GM21723 (cell line): Measurements from ENCODE around the gene TBX19.

ENCODE experiments used
- ATAC-seq: cut with Tn5 transposase; IDR thresholded peaks from one replicate; pipeline ENCODE4 v1.9.1; 2021; ENCODE audit warnings: mild to moderate bottlenecking, moderate library complexity; ENCODE audit not compliant: unreplicated experiment

The TBX19 gene

GRCh38 chr1:168319691-168320090, 39.0 kb downstream of the TBX19 start:
- ATAC-seq: no peak

DNA sequence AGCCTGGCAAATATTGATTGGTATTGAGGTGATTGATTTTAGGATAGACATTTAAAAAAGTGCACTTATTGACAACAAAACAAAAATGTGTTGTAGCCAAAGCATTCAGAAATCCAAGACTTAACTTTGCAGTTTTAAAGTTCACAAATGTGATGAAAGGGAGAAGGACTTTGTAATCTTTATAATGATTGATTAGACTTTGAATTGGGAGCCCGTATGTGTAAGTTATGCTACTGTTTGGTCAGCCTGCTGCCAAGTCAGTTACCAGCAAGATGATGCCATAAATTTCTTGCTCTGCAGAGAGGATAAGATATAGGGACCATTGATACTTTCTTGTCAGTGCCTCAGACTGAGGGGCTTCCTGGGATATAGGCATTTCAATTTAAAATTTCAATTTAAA, 39.5 kb downstream of the TBX19 start:
- no peak for ATAC-seq

- no peak for ATAC-seq
These were observed 40.2 kb downstream of the TBX19 start for GRCh38 chr1:168320800-168321450.

DNA sequence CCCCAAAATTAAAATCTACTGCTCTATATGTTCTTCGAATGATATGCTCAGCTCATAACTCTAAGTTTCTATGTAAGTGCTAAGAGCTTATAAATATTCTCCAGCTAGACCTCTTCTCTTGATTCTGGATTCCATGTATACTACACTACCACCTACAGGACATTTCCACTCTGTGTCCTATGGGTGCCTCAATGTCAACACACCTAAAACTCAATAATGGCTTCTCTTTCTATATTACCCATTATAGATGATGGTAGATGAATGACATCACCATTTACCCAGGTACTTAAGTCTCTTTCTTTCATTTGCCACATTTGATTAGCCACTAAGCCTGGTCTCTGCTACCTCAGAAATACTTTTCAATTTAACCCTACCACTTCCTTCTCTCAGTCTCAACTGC, 41.3 kb downstream of the TBX19 start:
- no peak for ATAC-seq

- no peak for ATAC-seq
These were observed 44.2 kb downstream of the TBX19 start for GRCh38 chr1:168324745-168325425.

DNA sequence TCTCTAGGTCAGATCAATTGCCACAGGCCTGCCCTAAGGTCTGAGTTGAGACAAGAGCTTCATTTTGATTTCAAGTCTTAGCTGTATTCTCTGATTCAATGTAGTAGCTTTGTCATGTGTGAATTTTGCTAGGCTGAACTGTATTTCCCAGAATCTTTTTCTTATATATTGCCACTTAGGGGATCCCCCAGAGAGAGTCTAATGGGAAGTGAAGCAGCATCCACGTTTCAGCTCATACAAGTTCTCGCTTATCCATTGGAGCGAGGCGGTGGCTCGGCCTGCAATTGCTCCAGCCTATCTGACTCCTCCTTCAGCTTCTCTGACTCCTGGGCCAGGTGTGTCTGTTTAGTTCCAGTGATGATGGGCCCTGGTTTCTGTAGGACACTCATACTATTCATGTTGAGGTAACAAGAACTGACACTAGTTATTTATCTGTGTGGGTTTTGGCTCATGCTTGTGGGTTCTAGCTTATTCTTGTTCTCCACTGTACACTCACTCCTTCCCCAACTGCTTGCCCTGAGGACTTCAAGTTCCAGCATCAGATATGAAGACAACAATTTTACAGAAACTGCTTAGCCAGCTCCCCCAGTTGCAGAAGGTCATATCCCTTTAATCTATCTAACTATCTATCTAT, 48.2 kb downstream of the TBX19 start:
- no peak for ATAC-seq

GRCh38 chr1:168330285-168330684, 49.6 kb downstream of the TBX19 start:
- no peak for ATAC-seq

DNA sequence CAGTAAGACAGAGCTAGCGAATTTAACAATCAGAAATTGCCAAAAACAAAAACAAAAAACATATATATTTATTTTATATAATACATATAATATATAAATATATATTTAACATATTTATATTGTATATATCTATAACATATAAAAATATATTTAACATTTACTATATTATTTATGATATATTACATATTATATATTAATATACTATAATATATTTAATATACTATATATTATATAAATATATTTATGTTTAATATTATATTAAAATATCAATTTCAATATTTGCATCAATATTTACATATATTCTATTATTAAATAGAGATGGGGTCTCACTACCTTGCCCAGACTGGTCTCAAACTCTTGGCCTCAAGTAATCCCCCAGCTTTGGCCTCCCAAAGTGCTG, 50.9 kb downstream of the TBX19 start:
- ATAC-seq: no peak

DNA sequence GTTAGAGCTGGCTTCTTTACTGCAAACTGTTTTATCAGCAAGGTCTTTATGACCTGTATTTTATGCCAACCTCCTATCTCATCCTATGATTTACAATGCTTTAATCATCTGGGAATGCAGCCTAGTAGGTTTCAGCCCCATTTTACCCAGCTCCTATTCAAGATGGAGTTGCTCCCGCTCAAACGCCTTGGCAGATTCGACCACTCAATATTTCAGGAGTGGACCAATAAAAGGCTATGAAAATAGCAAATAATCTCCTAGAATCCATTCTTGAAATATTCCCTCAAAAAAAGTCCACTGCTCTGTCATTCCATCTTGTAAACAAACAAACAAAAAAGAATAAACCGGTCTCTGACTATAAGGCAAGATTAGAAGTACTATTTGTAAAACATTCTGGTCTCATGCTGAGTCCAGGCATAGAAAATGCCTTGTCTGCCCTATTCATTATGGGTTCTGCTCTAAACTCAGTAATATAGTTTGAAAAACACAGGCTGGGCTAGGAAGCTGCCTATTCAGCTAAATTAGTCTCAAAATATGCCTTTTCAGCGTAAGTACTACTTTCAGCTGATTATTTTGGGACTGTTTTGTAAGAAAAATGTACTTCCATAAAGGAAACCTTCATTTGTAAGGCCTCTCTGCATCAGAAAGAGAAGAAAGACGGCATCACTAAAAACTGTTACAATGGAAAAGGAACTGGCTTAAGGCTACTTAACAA, 53.0 kb downstream of the TBX19 start:
- no peak for ATAC-seq

GRCh38 chr1:168335500-168335899, 54.8 kb downstream of the TBX19 start:
- no peak for ATAC-seq

DNA sequence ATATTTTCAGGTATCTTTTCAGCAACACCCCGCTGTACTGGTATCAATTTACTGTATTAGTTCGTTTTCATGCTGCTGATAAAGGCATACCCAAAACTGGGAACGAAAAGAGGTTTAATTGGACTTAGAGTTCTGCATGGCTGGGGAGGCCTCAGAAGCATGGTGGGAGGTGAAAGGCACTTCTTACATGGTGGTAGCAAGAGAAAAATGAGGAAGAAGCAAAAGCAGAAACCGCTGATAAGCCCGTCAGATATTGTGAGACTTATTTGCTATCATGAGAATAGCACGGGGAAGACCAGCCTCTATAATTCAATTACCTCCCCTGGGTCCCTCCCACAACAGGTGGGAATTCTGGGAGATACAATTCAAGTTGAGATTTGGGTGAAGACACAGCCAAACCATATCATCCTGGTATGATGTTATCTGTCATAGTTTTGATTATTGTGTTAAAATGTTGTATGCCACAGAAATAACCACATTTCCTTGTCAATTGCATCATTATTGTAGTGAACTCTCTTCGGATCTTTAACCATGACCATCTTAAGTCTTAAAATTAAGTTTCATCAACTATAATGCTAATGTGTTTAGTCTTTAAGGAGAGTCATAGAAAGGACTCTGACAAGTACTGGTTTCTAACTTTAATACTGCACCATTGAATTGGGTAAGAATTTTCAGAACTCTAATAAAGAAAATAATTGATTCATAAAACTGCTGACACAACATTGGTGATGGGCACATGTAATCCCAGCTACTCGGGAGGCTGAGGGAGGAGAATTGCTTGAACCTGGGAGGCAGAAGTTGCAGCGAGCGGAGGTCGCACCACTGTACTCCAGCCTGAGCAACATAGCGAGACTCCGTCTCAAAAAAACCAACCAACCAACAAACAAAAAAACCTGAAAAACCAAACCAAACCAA, 58.2 kb downstream of the TBX19 start:
- ATAC-seq: no peak

DNA sequence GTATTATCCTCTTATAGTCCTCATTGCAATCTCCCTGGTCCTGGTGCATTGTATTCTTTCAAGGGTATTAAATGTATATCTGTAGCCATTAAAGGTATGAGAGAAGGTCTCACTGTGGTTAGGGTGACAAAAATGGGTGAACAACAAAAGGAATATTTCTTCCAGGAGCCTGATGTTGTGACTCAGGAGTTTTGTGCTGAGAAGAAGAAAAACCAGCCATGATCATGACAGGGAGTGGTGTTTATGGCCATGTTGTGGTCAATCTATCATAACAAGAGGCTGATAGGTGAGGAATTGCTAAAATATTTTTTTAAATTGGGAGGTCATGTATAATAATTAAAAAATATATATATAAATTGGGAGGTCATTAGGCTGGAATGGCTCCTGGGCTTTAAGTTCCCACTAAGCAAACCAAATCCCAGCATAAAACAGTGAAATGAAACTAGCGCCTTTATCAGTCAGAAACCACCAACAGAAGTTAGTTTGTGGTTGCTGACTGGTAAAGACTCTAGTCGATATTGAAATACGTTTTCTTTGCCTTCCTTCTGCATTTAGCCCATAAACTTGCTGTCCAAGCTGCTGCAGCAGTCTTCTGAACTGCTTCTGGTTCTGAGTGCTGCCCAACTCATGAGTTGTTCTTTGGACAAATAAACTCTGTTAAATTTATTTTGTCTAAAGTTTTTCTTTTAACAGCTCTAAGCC, 60.3 kb downstream of the TBX19 start:
- no peak for ATAC-seq

DNA sequence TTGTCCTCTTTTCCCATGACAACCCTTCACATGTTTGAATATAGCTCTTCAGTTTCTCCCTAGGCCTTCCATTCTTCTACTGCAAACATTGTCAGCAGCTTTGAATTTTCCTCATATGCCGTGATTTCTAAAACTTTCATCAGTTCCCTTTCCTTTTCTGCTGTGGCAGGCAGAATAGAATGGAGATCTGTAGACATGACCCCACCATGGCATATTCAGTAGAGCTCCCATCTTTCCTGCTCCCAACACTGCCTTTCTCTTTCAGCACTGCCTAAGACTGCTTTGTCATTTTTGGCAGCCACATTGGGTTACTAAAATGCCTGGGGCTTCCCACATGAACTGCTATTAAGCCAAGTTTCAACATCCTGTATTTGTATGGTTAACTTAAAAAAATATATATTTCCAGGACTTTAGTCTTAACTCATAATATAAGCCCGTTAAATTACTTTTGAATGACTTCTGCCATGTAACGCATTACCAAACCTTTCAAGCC, 60.9 kb downstream of the TBX19 start:
- no peak for ATAC-seq

GRCh38 chr1:168342572-168343280, 62.0 kb downstream of the TBX19 start:
- peak; percentile 92 for ATAC-seq

DNA sequence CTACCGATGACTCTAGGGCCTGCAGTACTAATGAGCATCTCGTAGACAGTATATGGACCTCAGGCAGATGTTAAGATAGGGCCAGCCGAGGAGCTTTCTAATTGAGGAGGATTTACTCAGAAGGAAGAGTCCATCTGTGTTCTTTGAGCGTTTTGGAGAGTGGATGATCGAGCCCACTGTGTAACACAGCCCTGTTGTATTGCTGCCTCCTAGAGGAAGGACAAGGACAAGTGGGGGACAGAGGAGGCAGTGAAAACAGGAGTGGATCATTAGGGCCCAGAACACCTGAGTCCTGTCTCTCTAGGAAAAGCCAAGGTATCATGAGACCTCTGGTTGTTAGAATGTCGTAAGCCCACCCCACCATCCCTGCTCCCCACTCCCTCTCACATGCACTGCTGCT, 62.9 kb downstream of the TBX19 start:
- no peak for ATAC-seq

- no peak for ATAC-seq
These were observed 63.8 kb downstream of the TBX19 start for GRCh38 chr1:168344517-168344916.

DNA sequence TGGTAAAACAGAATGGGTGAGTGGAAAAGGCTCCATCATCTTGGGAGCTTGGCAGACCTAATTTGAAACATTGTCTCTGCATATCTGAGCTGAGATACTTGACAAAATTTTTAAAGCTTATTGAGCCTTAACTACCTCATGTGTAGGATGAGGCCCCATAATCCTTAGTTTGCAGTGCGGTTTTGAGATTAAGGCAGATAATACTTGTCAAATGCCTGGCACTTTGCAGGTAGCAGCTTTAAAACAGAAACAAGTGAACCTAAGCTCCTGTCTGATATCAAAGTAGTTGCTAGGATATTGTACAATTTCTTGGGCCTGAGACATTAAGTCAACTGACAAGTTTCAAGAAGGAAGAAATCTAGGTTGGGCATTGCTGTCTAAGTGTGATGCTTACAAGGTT, 65.3 kb downstream of the TBX19 start:
- no peak for ATAC-seq

DNA sequence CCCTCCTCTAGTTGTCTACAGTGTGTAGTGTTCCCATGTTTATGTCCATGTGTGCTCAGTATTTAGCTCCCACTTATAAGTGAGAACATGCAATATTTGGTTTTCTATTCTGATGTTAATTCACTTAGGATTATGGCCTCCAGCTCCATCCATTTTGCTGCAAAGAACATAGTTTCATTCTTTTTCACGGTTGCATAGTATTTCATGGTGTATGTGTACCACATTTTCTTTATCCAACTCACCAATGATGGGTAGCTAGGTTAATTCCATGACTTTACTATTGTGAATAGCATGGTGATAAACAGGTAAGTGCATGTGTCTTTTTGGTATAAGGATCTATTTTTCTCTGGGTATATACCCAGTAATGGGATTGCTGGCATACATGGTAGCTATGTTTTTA, 67.0 kb downstream of the TBX19 start:
- ATAC-seq: no peak

DNA sequence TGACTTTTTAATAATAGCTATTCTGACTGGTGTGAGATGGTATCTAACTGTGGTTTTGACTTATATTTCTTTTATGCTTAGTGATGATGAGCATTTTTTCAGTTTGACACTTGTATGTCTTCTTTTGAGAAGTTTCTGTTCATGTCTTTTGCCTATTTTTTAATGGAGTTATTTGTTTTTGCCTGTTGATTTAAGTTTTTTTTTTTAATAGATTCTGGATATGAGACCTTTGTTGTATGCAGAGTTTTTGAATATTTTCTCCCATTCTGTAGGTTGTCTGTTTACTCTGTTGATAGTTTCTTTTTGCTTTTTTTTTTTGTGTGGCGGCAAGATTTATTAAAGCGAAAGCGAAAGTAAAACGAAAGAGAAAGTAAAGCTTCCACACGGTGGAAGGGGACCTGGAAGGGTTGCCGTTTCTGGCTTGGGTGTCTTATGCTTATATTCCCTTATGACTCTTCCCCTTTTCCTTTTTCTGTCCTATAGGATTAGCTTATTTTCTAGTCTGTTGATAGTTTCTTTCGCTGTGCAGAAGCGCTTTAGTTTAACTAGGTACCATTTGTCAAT, 67.6 kb downstream of the TBX19 start:
- no peak for ATAC-seq
